Activated CD4-positive, alpha-beta T cell treated with anti-CD3 and anti-CD28 coated beads, Interleukin-2, amount 50 U/mL, for 24 hours (primary cell): ENCODE measurements around the gene ORC2.
"Not testable (repeated sequence)": the region's sequence is repeated elsewhere in the genome, so short reads cannot be mapped to it uniquely, and the experiment has no call there.

Source experiments
- DNase-seq, 2 donors: peaks; one replicate each; pipeline ENCODE4 v3.0.0-alpha.2; 2020; ENCODE audit warnings: low read depth in 1 of 2, low spot score in 1 of 2

The ORC2 gene

GRCh38 chr2:200963124-200963917 is at the start of gene ORC2:
Gene ORC2, minus strand, starts transcription at chr2:200963660. Its CDS starts 5,537 bp downstream, at chr2:200958123.
- peak; percentile 82 to 88 for DNase-seq

- DNase-seq: no peak
Measured at GRCh38 chr2:201008296-201008829, 44.9 kb upstream of the ORC2 start.

GRCh38 chr2:201007584-201007998 is 44.1 kb upstream of the ORC2 start:
- no peak for DNase-seq

GRCh38 chr2:201006704-201007103 is 43.2 kb upstream of the ORC2 start:
- DNase-seq: no peak

GRCh38 chr2:201004370-201004769 is 40.9 kb upstream of the ORC2 start:
- no peak for DNase-seq

- no peak for DNase-seq
Measured at GRCh38 chr2:200993097-200993496, 29.6 kb upstream of the ORC2 start.

- DNase-seq: no peak
Measured at GRCh38 chr2:200987137-200987536, 23.7 kb upstream of the ORC2 start.

GRCh38 chr2:200985799-200986198 is 22.3 kb upstream of the ORC2 start:
- no peak for DNase-seq

GRCh38 chr2:200976710-200977109 is 13.2 kb upstream of the ORC2 start:
- no peak for DNase-seq

GRCh38 chr2:200975672-200976071 is 12.2 kb upstream of the ORC2 start:
- no peak for DNase-seq

- not testable (repeated sequence) for DNase-seq
Measured at GRCh38 chr2:200970057-200970456, 6.6 kb upstream of the ORC2 start.

GRCh38 chr2:200968735-200969134 is 5.3 kb upstream of the ORC2 start:
- no peak for DNase-seq

GRCh38 chr2:200968162-200968561 is 4.7 kb upstream of the ORC2 start:
- no peak for DNase-seq

- no peak for DNase-seq
Measured at GRCh38 chr2:200966770-200967169, 3.3 kb upstream of the ORC2 start.

- no peak for DNase-seq
Measured at GRCh38 chr2:200964498-200964897, 1.0 kb upstream of the ORC2 start.

- DNase-seq: not testable (repeated sequence)
Measured at GRCh38 chr2:200963918-200964252, 425 bp upstream of the ORC2 start.

- DNase-seq: peak in 1 of 2 donors; percentile 1
Measured at GRCh38 chr2:200962811-200963123, 693 bp downstream of the ORC2 start.

GRCh38 chr2:200961674-200962073 is 1.8 kb downstream of the ORC2 start:
- no peak for DNase-seq

- DNase-seq: no peak
Measured at GRCh38 chr2:200950378-200950777, 13.1 kb downstream of the ORC2 start.

GRCh38 chr2:200945395-200945729 is 18.1 kb downstream of the ORC2 start:
- no peak for DNase-seq

GRCh38 chr2:200944467-200945394 is 18.7 kb downstream of the ORC2 start:
- DNase-seq: peak in 1 of 2 donors; percentile 62

GRCh38 chr2:200943527-200944105 is 19.8 kb downstream of the ORC2 start:
- no peak for DNase-seq
